Measurements from ENCODE around the gene CCDC15.

The CCDC15 gene

DNA sequence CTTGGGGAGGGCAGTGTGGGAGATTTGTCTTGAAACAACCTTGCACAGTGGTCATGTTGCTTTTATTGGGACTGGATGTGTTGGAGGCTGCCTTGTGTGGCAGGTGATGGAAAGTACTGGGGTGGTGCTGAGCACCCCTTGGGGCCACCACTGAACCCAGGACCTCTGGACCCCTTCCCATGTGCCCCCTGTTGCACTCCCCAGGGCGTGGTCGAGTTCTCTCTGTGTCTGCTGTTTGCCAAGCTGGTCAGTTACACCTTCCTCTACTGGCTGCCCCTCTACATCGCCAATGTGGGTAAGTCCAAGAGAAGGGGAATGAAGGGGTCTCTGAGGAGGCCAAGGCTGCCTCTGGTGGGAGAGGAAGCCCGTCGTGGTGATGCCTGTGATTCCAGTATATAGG, 128.0 kb downstream of the CCDC15 start:
- Histone ChIP-seq H3K27me3 (ENCODE audit: control insufficient read depth, insufficient read depth, low read length) (no peaks in the 10 kb centered on the region), H3K9me3 (ENCODE audit: control insufficient read depth, low read length) (no peaks in the 10 kb centered on the region), H2AFZ (no peak overlapping the region), H3K4me1 (no peaks in the 10 kb centered on the region), H3K9ac (no peak overlapping the region), H3K4me2 (ENCODE audit: low read length) (no peak overlapping the region), H3K79me2 (no peaks in the 10 kb centered on the region), H3K36me3 (ENCODE audit: control insufficient read depth, insufficient read depth, low read length) (no peaks in the 10 kb centered on the region), H3K4me3 (ENCODE audit: low read depth, low read length) (no peak overlapping the region), H3K27ac (no peak overlapping the region)
- TF ChIP-seq CTCF (IDR thresholded peaks at IDR 0.05), result no peak

- no peak overlapping the region for H3K27ac ChIP-seq
- H3K27me3 ChIP-seq (ENCODE audit: control insufficient read depth, insufficient read depth, low read length), result no peaks in the 10 kb centered on the region
- no peak overlapping the region for H2AFZ ChIP-seq
- no peak overlapping the region for H3K4me3 ChIP-seq (ENCODE audit: low read depth, low read length)
- H3K9ac ChIP-seq, result no peak overlapping the region
- H3K79me2 ChIP-seq, result no peaks in the 10 kb centered on the region
- no peak overlapping the region for H3K4me2 ChIP-seq (ENCODE audit: low read length)
- no peaks in the 10 kb centered on the region for H3K9me3 ChIP-seq (ENCODE audit: control insufficient read depth, low read length)
- no peaks in the 10 kb centered on the region for H3K4me1 ChIP-seq
- no peak for TF ChIP-seq CTCF (IDR thresholded peaks at IDR 0.05)
- no peaks in the 10 kb centered on the region for H3K36me3 ChIP-seq (ENCODE audit: control insufficient read depth, insufficient read depth, low read length)
Observed at GRCh38 chr11:125082611-125083311, 128.8 kb downstream of the CCDC15 start.

DNA sequence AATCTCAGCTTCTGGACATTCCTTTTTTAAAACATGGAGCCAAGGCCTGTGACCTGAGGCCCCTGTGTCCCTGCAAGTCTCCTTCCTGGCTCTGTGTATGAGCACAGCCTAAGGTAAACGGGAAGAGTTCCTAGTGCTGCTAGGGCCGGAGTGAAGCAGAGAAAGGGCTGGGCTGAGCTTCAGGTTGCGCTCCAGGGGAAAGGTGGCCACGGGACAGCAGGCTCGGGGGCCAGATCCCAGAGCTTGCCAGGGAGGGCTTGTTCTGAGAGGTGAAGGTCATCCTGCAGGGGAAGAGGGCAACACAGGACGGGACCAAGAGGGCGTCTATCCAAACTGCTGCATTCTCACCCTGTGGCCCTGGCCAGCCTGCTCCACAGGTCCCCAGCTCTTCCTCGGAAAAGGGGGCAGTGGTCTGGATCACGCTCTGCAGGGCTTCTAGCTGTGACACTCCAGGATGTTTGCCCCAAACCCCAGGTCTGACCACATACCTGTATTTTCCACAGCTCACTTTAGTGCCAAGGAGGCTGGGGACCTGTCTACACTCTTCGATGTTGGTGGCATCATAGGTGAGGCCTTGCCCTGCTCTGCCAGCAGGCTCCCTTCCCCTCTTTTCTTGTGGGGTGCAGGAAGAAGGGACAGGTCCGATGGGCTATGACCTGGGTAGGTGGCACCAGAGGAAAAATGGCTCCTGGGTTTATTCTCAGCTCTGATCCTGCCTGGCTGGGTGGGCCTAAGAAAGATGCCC, 129.5 kb downstream of the CCDC15 start:
- Histone ChIP-seq H3K27ac (no peak overlapping the region), H3K9me3 (ENCODE audit: control insufficient read depth, low read length) (no peaks in the 10 kb centered on the region)

GRCh38 chr11:125084057-125084416, 130.0 kb downstream of the CCDC15 start:
- no peak for TF ChIP-seq CTCF (IDR thresholded peaks at IDR 0.05)
- no peak overlapping the region for H3K27ac ChIP-seq
- H3K9me3 ChIP-seq (ENCODE audit: control insufficient read depth, low read length), result no peaks in the 10 kb centered on the region
- H3K4me1 ChIP-seq, result no peaks in the 10 kb centered on the region
- H3K79me2 ChIP-seq, result no peaks in the 10 kb centered on the region
- no peak overlapping the region for H3K4me2 ChIP-seq (ENCODE audit: low read length)
- H3K36me3 ChIP-seq (ENCODE audit: control insufficient read depth, insufficient read depth, low read length), result no peaks in the 10 kb centered on the region
- H3K4me3 ChIP-seq (ENCODE audit: low read depth, low read length), result no peak overlapping the region
- no peak overlapping the region for H3K9ac ChIP-seq
- no peak overlapping the region for H2AFZ ChIP-seq
- H3K27me3 ChIP-seq (ENCODE audit: control insufficient read depth, insufficient read depth, low read length), result no peaks in the 10 kb centered on the region

More for the DNA sequence above, 129.5 kb downstream of the CCDC15 start:
- H3K4me3 ChIP-seq (ENCODE audit: low read depth, low read length), result no peak overlapping the region
- no peaks in the 10 kb centered on the region for H3K36me3 ChIP-seq (ENCODE audit: control insufficient read depth, insufficient read depth, low read length)
- no peak overlapping the region for H3K4me2 ChIP-seq (ENCODE audit: low read length)
- no peak overlapping the region for H2AFZ ChIP-seq
- H3K9ac ChIP-seq, result no peak overlapping the region
- TF ChIP-seq CTCF (IDR thresholded peaks at IDR 0.05), result no peak
- H3K27me3 ChIP-seq (ENCODE audit: control insufficient read depth, insufficient read depth, low read length), result no peaks in the 10 kb centered on the region
- no peaks in the 10 kb centered on the region for H3K79me2 ChIP-seq
- H3K4me1 ChIP-seq, result no peaks in the 10 kb centered on the region
